Activated effector memory CD4-positive, alpha-beta T cell treated with anti-CD3 and anti-CD28 coated beads, Interleukin-2, amount 50 U/mL, for 16 hours (primary cell): ENCODE measurements around the gene ARFGEF3.

Source experiments
- DNase-seq: peaks from one replicate; pipeline ENCODE4 v3.0.0-alpha.2; 2020

Gene ARFGEF3

GRCh38 chr6:138372711-138373463, 211.1 kb downstream of the ARFGEF3 start:
- no peak for DNase-seq

DNA sequence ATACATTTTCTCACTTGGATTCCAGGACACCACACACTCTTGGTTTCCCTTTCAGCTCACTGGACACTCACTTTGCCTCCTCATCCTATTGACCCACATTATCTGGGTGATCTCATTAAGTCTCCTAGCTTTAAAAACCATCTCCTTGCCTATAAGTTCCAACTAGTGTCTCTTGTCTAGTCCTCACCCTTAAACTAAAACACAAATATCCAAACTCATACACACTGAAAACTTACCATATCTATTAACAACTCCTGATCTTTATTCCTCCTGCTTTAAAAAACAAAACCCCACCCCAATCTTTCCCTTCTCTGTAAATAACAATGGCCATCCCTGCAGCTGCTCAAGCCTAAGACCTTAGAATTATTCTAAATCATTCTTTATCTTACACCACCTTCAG, 212.5 kb downstream of the ARFGEF3 start:
- no peak for DNase-seq

DNA sequence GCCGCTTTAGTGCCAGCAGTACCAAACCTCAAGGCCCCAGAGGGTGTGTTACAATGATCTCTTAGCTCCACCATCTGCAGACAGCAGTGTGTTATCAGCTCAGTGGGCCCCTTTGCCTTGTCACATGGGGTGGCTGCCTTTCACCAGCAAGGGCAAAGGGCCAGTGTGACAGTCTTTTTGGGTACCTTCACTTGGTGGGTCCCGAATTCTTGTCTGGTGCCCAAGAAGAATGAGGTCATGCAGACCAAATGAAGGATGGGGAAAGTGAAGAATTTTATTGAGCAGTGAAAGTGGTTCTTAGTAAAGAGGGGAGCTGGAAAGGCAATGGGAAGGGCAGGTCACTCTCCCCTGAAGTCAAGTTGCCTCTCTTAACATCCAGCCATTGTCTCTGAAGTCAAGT, 213.1 kb downstream of the ARFGEF3 start:
- DNase-seq: no peak

GRCh38 chr6:138377042-138377441, 215.3 kb downstream of the ARFGEF3 start:
- DNase-seq: no peak

GRCh38 chr6:138377844-138378243, 216.1 kb downstream of the ARFGEF3 start, which contains the start of gene SMIM28:
SMIM28 (plus strand) TSS chr6:138377905; CDS start chr6:138378073, 168 bp downstream.
- DNase-seq: no peak

DNA sequence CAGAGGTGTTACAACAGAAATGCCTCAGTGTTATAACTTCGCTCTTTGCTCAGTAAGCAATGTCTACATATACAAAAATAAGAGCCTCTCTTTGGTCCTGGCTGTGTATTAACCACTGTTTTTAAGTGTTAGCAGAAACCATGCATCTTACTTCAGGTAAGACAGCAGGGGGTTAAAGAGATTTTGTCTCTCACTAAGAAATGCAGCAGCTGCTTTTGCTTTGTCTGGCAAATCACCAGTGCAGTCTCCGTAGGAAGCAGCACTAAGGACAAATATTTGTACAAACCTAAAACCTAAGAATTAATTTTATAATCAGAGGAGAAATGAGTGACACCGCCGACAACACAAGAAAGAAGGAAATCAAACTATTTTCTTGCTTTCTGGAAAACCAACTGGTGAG, 216.7 kb downstream of the ARFGEF3 start:
- no peak for DNase-seq

DNA sequence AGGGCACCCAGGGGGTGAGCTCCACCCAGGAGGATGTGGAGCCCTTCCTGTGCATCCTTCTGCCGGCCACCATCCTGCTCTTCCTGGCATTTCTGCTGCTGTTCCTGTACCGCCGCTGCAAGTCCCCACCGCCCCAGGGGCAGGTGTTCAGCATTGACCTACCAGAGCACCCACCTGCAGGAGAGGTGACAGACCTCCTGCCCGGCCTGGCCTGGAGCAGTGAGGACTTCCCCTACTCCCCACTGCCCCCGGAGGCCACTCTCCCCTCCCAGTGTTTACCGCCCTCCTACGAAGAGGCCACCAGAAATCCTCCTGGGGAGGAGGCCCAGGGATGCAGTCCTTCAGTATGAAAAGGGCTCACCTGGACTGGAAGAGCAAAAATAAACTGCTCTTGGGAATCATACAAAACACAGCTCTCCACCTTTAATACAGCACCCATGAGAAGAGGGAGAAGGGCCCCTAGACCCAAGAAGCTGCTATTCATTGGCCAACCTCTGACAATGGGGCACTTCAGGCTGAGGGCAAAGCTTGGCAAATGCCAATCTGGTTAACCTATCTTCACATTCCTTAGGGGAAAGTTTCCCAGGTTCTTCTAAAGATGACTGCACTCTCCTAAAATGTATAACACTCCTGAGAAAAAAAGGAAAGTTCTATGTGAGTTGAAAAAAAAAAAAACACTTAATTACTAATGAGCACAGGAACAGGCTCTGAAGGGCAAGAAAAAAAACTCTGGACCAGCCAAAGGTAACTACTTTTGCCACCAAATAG, 220.9 kb downstream of the ARFGEF3 start:
- no peak for DNase-seq

- DNase-seq: no peak
These were observed 222.0 kb downstream of the ARFGEF3 start for GRCh38 chr6:138383776-138384175.

- no peak for DNase-seq
These were observed 225.2 kb downstream of the ARFGEF3 start for GRCh38 chr6:138386897-138387296.

- DNase-seq: no peak
These were observed 226.0 kb downstream of the ARFGEF3 start for GRCh38 chr6:138387577-138388368.

DNA sequence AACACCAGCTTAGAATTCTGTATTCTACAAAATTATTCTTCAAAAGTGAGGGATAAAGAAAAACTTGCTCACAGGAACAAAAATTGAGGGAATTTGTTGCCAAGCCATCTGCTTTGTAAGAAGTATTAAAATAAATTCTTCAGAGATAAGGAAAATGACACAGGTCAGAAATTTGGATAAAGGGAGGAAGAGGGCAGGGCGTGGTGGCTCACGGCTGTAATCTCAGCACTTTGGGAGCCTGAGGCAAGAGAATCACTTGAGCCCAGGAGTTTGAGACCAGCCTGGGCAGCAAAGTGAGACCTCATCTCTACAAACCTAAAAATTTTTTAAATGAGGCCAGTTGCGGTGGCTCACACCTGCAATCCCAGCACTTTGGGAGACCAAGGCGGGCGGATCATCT, 227.8 kb downstream of the ARFGEF3 start:
- DNase-seq: no peak
